KMS-11 (cell line): ENCODE data around the gene ADAMTS1.

ENCODE experiments used
- H2AFZ ChIP-seq: fragments of 200-600 bp; sonication (generic); 2 replicates; pipeline ENCODE4 v1.6.1; 2016; ENCODE audit warnings: antibody characterized with exemption, mixed run types, low read depth
- H3K27ac ChIP-seq: fragments of 200-600 bp; sonication (generic); 2 replicates; pipeline ENCODE4 v1.6.1; 2016; ENCODE audit warnings: mild to moderate bottlenecking, mixed run types
- H3K27me3 ChIP-seq: fragments of 200-600 bp; sonication (generic); 2 replicates; pipeline ENCODE4 v1.6.1; 2017; ENCODE audit warnings: mild to moderate bottlenecking, low read depth, mixed run types, moderate library complexity; ENCODE audit not compliant: insufficient read depth
- H3K36me3 ChIP-seq: fragments of 200-600 bp; sonication (generic); 2 replicates; pipeline ENCODE4 v1.6.1; 2017; ENCODE audit warnings: mild to moderate bottlenecking, mixed run types; ENCODE audit not compliant: insufficient read depth
- H3K4me1 ChIP-seq: fragments of 200-600 bp; sonication (generic); 2 replicates; pipeline ENCODE4 v1.6.1; 2016; ENCODE audit warnings: mild to moderate bottlenecking, low read depth, mixed run types; ENCODE audit not compliant: poor library complexity, severe bottlenecking
- H3K4me2 ChIP-seq: fragments of 200-600 bp; sonication (generic); 2 replicates; pipeline ENCODE4 v1.7.0; 2016; ENCODE audit warnings: mild to moderate bottlenecking, mixed run types
- H3K4me3 ChIP-seq: fragments of 200-600 bp; sonication (generic); IDR thresholded peaks from 2 replicates; pipeline ENCODE4 v1.6.1; 2017; ENCODE audit warnings: low read depth, low read length, mixed read lengths; ENCODE audit not compliant: insufficient read depth
- H3K79me2 ChIP-seq: fragments of 200-600 bp; sonication (generic); 2 replicates; pipeline ENCODE4 v1.6.1; 2016; ENCODE audit warnings: low read depth, mixed run types; ENCODE audit not compliant: insufficient read depth
- H3K9ac ChIP-seq: fragments of 200-600 bp; sonication (generic); 2 replicates; pipeline ENCODE4 v1.6.1; 2016; ENCODE audit warnings: mild to moderate bottlenecking, mixed run types
- H4K20me1 ChIP-seq: fragments of 200-600 bp; sonication (generic); 2 replicates; pipeline ENCODE4 v1.6.1; 2016; ENCODE audit warnings: mild to moderate bottlenecking, mixed run types; ENCODE audit not compliant: insufficient read depth
- TF ChIP-seq, protein P1 (sequence below): fragments of 200-600 bp; sonication (generic); conservative IDR thresholded peaks from 2 replicates; pipeline ENCODE4 v1.6.1; 2017; ENCODE audit warnings: low read depth, mild to moderate bottlenecking, antibody characterized with exemption, low read length, moderate library complexity, mixed read lengths

Gene ADAMTS1

DNA sequence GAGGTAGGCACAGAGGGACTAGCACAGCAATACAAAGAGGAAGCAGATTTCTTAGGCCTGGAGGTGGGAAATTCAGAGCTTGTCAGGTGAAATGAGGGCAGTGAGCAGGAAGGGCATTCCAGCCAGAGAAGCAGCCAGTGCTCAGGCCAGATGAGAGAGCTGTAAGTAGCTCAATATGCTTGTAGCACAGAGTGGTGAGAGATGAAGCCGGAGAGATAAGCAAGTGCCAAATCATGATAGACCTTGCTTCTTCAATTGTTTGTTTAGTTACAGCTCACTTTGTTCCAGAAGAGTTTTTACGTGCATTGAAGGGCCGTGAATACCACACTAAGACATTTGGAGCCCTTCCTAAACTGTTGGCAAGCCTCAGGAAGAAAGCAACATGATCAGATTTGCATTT lies 42.0 kb upstream of the ADAMTS1 start:
- no peak overlapping the region for H3K27ac ChIP-seq
- H2AFZ ChIP-seq = no peak overlapping the region
- no peaks in the 10 kb centered on the region for H3K27me3 ChIP-seq
- no peaks in the 10 kb centered on the region for H4K20me1 ChIP-seq
- no peak overlapping the region for H3K4me2 ChIP-seq
- H3K9ac ChIP-seq = no peak overlapping the region
- no peaks in the 10 kb centered on the region for H3K4me1 ChIP-seq
- H3K36me3 ChIP-seq = no peaks in the 10 kb centered on the region
- H3K79me2 ChIP-seq = no peaks in the 10 kb centered on the region
- H3K4me3 ChIP-seq = no peak overlapping the region
- TF ChIP-seq, protein P1, sequence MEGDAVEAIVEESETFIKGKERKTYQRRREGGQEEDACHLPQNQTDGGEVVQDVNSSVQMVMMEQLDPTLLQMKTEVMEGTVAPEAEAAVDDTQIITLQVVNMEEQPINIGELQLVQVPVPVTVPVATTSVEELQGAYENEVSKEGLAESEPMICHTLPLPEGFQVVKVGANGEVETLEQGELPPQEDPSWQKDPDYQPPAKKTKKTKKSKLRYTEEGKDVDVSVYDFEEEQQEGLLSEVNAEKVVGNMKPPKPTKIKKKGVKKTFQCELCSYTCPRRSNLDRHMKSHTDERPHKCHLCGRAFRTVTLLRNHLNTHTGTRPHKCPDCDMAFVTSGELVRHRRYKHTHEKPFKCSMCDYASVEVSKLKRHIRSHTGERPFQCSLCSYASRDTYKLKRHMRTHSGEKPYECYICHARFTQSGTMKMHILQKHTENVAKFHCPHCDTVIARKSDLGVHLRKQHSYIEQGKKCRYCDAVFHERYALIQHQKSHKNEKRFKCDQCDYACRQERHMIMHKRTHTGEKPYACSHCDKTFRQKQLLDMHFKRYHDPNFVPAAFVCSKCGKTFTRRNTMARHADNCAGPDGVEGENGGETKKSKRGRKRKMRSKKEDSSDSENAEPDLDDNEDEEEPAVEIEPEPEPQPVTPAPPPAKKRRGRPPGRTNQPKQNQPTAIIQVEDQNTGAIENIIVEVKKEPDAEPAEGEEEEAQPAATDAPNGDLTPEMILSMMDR = no peak

GRCh38 chr21:26884436-26884835 lies 39.2 kb upstream of the ADAMTS1 start:
- H2AFZ ChIP-seq = no peak overlapping the region
- no peak overlapping the region for H3K4me2 ChIP-seq
- no peaks in the 10 kb centered on the region for H3K36me3 ChIP-seq
- no peaks in the 10 kb centered on the region for H4K20me1 ChIP-seq
- TF ChIP-seq, protein P1 = no peak
- no peaks in the 10 kb centered on the region for H3K27me3 ChIP-seq
- H3K79me2 ChIP-seq = no peaks in the 10 kb centered on the region
- no peaks in the 10 kb centered on the region for H3K4me1 ChIP-seq
- H3K9ac ChIP-seq = no peak overlapping the region
- no peak overlapping the region for H3K27ac ChIP-seq
- no peak overlapping the region for H3K4me3 ChIP-seq

DNA sequence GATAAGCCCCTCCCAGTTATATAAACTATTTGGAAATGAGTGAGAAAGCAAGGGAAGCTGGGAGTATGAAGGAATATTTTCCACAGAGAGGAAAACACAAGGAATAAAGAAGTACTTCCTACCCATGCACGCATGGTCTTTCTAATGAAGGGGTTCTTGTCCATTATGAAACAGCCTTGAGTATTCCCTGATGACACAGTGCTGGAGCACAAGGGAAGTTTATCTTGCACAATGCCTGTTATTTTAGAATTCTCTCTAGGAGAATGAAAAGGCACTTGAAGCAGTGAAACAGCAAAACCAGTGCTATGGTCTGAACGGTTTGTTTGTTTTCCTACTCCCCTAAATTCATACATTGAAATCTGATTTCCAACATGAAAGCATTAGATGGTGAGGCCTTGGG lies 38.6 kb upstream of the ADAMTS1 start:
- no peak overlapping the region for H3K27ac ChIP-seq
- H3K27me3 ChIP-seq = no peaks in the 10 kb centered on the region
- no peak overlapping the region for H3K4me2 ChIP-seq
- H4K20me1 ChIP-seq = no peaks in the 10 kb centered on the region
- no peaks in the 10 kb centered on the region for H3K36me3 ChIP-seq
- TF ChIP-seq, protein P1 = no peak
- no peak overlapping the region for H3K4me3 ChIP-seq
- H3K79me2 ChIP-seq = no peaks in the 10 kb centered on the region
- H3K9ac ChIP-seq = no peak overlapping the region
- H3K4me1 ChIP-seq = no peaks in the 10 kb centered on the region
- H2AFZ ChIP-seq = no peak overlapping the region

DNA sequence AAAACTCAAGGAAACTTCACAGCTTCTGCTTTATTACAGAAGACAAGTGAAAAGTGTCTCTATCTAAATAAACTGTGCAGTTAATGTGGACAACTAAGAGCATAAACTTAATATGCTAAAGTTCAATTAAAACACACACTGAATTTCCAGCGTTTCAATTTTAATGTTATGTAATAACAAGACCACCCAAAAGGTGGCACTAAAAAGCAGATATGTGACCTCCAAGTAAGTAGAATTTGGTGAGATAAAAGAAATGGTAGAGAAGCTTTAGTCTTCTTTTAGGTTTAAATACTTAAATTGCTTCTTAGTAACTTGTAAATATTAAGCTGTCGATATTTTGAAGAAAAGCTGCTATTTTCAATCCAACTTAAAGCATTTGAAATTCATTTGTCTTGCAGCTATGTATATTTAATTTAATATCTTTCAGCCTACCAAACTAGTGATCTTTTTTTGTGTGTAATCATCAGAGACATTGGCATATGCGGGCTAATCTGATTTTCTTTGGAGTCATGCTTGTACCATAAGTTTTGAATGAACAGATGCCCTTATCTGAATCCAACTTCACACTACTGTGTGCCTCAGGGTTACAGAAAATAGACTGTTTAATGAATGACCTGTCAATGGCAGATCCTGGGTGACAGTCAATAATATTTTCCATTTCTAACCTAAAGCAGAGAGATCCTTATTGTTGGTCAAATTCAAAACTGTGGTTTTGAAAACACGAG lies 36.5 kb upstream of the ADAMTS1 start:
- no peaks in the 10 kb centered on the region for H3K36me3 ChIP-seq
- no peaks in the 10 kb centered on the region for H3K27me3 ChIP-seq
- H3K4me2 ChIP-seq = no peak overlapping the region
- no peak overlapping the region for H3K27ac ChIP-seq
- no peaks in the 10 kb centered on the region for H4K20me1 ChIP-seq
- no peaks in the 10 kb centered on the region for H3K79me2 ChIP-seq
- H3K4me3 ChIP-seq = no peak overlapping the region
- H3K4me1 ChIP-seq = no peaks in the 10 kb centered on the region
- no peak overlapping the region for H2AFZ ChIP-seq
- H3K9ac ChIP-seq = no peak overlapping the region
- TF ChIP-seq, protein P1 = 0 out of 2 replicates have a peak, but pooled peaks have one; percentile 39
